Transverse colon (tissue), 4 donors: ENCODE measurements around the gene ASPG. TPM values are rescaled to one million over a fixed set of nuclear protein-coding genes. Genes with fewer than 3 reads are reported as not detected.
A peak's percentile ranks its signal among the peaks of the same experiment; 100 is the strongest.

Source experiments
- DNase-seq: peaks from one replicate; pipeline ENCODE4 v3.0.0-alpha.2; 2019
- H3K27ac ChIP-seq, 4 donors: fragments of 200-600 bp; sonication (generic); 2 replicates each; pipeline ENCODE4 v1.5.1; 2016 to 2018; ENCODE audit warnings: inconsistent platforms in 4 of 4
- H3K27me3 ChIP-seq: fragments of 200-600 bp; sonication (generic); 2 replicates; pipeline ENCODE4 v1.5.1; 2017; ENCODE audit warnings: inconsistent platforms
- H3K36me3 ChIP-seq, 4 donors: fragments of 200-600 bp; sonication (generic); 2 replicates each; pipeline ENCODE4 v1.5.1; 2017 to 2019; ENCODE audit warnings: inconsistent platforms in 4 of 4
- H3K4me1 ChIP-seq, 4 donors: fragments of 200-600 bp; sonication (generic); 2 replicates each; pipeline ENCODE4 v1.5.1; 2017 to 2020; ENCODE audit warnings: inconsistent platforms in 4 of 4
- H3K4me3 ChIP-seq, 4 donors: fragments of 200-600 bp; sonication (generic); 1 replicate in 1 of 4; 2 replicates in 3 of 4; pipeline versions ENCODE4 v1.5.1 to v1.6.1; 2017 to 2019; ENCODE audit warnings: inconsistent platforms in 4 of 4
- H3K9me3 ChIP-seq, 2 donors: fragments of 200-600 bp; sonication (generic); 2 replicates each; pipeline ENCODE4 v1.5.1; 2017 to 2019; ENCODE audit warnings: inconsistent platforms in 2 of 2
- EP300 ChIP-seq: sonication (generic); formaldehyde crosslinking; IDR thresholded peaks from one replicate; pipeline ENCODE4 v1.6.1; 2017; ENCODE audit warnings: antibody characterized with exemption, low read depth
- POLR2A ChIP-seq: fragments of 450-650 bp; IDR thresholded peaks from one replicate; pipeline ENCODE4 v1.6.1; 2016; ENCODE audit warnings: antibody characterized with exemption, mild to moderate bottlenecking, moderate library complexity
- POLR2AphosphoS5 ChIP-seq, 3 donors: sonication (generic); formaldehyde crosslinking; IDR thresholded peaks; one replicate each; pipeline ENCODE4 v1.6.1; 2016; ENCODE audit warnings: antibody characterized with exemption in 3 of 3
- WGBS, 2 donors: methylation state at CpG; one replicate each; pipeline ENCODE4 v1.1.5; 2018; ENCODE audit warnings: low coverage in 1 of 2; 5-methylcytosine and 5-hydroxymethylcytosine counted together
- in situ Hi-C, 4 donors: fragments of 200-750 bp; cut with MboI; loops; one replicate each; pipeline versions ENCODE4 v1.15.0 to v1.15.1; 2017; ENCODE audit warnings: low sequenced_read_pairs in 3 of 4, low pct_ligation_motif_present in 1 of 4, low pct_unique_long_range_greater_than_20kb in 1 of 4
- intact Hi-C: fragments of 100-400 bp; cut with DNase I; formaldehyde crosslinking; loops from one replicate; pipeline ENCODE4 v1.15.1; 2023; ENCODE audit warnings: low total_unique reads
- total RNA-seq, 4 donors: library from RNA; depleted of rRNA; stranded (reverse); fragments of >200 nt; gene quantifications; one replicate each; pipeline ENCODE4 v1.1.0, GENCODE V29; 2016
- TF ChIP-seq, protein P1 (sequence below), 5 experiments: fragments of 200-600 bp in 3 of 5; fragments of 450-650 bp in 2 of 5; sonication (generic) in 3 of 5; IDR thresholded peaks; 1 replicate in 2 of 5; 2 replicates in 3 of 5; pipeline ENCODE4 v1.5.1; 2016 to 2017; ENCODE audit warnings: antibody characterized with exemption in 5 of 5, inconsistent platforms in 3 of 5, mild to moderate bottlenecking in 2 of 5, moderate library complexity in 1 of 5

Gene ASPG
- total RNA-seq, 4 donors from 2014 or later: 4.4 to 20.3 (median 8.7) TPM

DNA sequence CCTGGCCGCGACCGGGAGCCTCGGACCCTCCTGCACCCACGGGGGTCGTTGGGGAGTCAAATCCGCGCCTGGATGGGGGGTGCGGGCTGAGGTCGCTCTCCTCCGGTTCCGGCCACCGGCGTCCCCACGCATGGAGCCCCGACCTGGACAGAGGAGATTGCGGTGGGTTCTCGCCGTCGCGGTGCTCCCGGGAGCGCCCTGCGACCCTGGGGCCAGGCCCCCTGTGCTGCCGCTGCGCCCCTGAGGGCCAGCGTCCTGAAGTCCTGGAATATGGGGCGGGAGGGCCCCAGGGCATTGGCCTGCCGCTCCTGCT, 345 bp downstream of the ASPG start:
- peaks cover 26 to 74% (median 69%) of the 10 kb centered on the region in 4 donors for H3K4me1 ChIP-seq
- no peak for DNase-seq
- intact Hi-C loops: no loop called here
- H3K4me3 ChIP-seq: peak overlapping the region in 2 of 4 donors; percentile 7 to 22
- 79% methylated on average over 2 of the region's 29 CpGs; no CpG with 5 or more reads in 1 of the 2 donors for WGBS, 2 donors
- H3K9me3 ChIP-seq: no peaks in the 10 kb centered on the region
- peak overlapping the region in 1 of 4 donors; percentile 71 for H3K27ac ChIP-seq
- peaks cover 18% of the 10 kb centered on the region for H3K27me3 ChIP-seq
- no peaks in the 10 kb centered on the region for H3K36me3 ChIP-seq
- in situ Hi-C loops: no loop called here
- TF ChIP-seq, protein P1, sequence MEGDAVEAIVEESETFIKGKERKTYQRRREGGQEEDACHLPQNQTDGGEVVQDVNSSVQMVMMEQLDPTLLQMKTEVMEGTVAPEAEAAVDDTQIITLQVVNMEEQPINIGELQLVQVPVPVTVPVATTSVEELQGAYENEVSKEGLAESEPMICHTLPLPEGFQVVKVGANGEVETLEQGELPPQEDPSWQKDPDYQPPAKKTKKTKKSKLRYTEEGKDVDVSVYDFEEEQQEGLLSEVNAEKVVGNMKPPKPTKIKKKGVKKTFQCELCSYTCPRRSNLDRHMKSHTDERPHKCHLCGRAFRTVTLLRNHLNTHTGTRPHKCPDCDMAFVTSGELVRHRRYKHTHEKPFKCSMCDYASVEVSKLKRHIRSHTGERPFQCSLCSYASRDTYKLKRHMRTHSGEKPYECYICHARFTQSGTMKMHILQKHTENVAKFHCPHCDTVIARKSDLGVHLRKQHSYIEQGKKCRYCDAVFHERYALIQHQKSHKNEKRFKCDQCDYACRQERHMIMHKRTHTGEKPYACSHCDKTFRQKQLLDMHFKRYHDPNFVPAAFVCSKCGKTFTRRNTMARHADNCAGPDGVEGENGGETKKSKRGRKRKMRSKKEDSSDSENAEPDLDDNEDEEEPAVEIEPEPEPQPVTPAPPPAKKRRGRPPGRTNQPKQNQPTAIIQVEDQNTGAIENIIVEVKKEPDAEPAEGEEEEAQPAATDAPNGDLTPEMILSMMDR (IDR thresholded peaks at IDR 0.05): no peak

- TF ChIP-seq, protein P1 (IDR thresholded peaks at IDR 0.05): no peak
- TF ChIP-seq EP300 (no peak), POLR2AphosphoS5 (IDR thresholded peaks at IDR 0.05) (no peak), POLR2A (no peak)
- intact Hi-C loops: no loop called here
- Histone ChIP-seq H3K9me3 (no peaks in the 10 kb centered on the region), H3K4me3 (peak overlapping the region in 1 of 4 donors; percentile 22), H3K4me1 (peaks cover 25 to 71% (median 66%) of the 10 kb centered on the region in 4 donors), H3K36me3 (no peaks in the 10 kb centered on the region), H3K27me3 (peaks cover 18% of the 10 kb centered on the region), H3K27ac (peak overlapping the region in 3 of 4 donors; percentile 68 to 72 (median 71))
- in situ Hi-C loops: no loop called here
- WGBS, 2 donors: 64% methylated on average over 12 of the region's 13 CpGs; no CpG with 5 or more reads in 1 of the 2 donors
- DNase-seq: peak; percentile 20
Observed at GRCh38 chr14:104086210-104086660, 735 bp downstream of the ASPG start.

DNA sequence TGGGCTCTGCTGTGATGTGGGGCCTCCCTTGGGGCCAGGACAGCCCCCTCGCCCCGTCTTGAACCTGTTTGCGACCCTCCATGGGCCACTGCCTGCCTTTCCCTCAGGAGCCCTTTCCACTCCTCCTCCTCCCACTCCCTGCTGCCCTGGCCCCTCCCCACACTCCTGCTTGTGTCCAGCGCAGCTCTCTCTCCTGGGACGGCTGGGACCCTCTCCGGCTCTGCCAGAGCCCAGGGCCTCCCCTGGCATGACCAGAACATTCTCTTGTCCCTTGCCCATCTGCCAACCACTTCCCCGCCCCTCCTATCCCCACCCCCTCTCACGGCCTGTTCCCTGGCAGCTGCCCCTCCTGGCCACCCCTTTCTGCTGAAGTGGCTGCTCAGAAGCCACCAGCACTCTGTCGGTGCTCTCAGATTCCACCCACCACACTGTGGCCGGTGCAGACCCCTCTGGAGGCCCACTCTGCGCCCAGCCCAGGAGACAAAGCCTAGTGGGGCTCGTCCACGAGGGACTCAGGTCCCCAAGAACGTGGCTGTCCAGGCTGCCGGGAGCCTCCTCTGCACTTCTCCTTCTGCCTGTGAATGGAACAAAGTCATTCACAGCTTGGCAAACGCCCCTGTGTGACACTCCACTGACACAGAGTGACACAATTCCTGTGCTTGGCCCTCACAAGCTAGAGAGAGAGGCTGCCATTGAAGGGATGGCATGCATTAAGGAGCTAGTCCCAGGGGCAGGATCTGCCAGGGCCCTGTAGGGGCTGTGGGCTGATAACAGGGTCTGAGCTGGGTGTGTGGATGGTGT, 1.4 kb downstream of the ASPG start:
- Histone ChIP-seq H3K4me3 (no peak overlapping the region), H3K36me3 (no peaks in the 10 kb centered on the region), H3K27me3 (peaks cover 18% of the 10 kb centered on the region), H3K4me1 (peaks cover 25 to 65% (median 59%) of the 10 kb centered on the region in 4 donors), H3K27ac (peak overlapping the region; percentile 68 to 77 (median 72)), H3K9me3 (no peaks in the 10 kb centered on the region)
- intact Hi-C loops (no loop called here), in situ Hi-C loops (no loop called here)
- DNase-seq: peak; percentile 35
- WGBS, 2 donors: 31 to 64% methylated on average over 3 to 16 of the region's 16 CpGs
- TF ChIP-seq POLR2A (peak; percentile 14), POLR2AphosphoS5 (IDR thresholded peaks at IDR 0.05) (no peak)

- no peak overlapping the region for H3K4me3 ChIP-seq
- no peaks in the 10 kb centered on the region for H3K9me3 ChIP-seq
- peaks cover 25 to 58% (median 53%) of the 10 kb centered on the region in 4 donors for H3K4me1 ChIP-seq
- peak overlapping the region; percentile 68 to 77 (median 72) for H3K27ac ChIP-seq
- peak; percentile 19 for DNase-seq
- no peaks in the 10 kb centered on the region for H3K36me3 ChIP-seq
- WGBS, 2 donors: 83% methylated on average over 17 of the region's 17 CpGs; no CpG with 5 or more reads in 1 of the 2 donors
- peaks cover 18% of the 10 kb centered on the region for H3K27me3 ChIP-seq
- in situ Hi-C loops (no loop called here), intact Hi-C loops (no loop called here)
- TF ChIP-seq EP300 (no peak), POLR2A (no peak), POLR2AphosphoS5 (IDR thresholded peaks at IDR 0.05) (no peak)
- TF ChIP-seq, protein P1 (IDR thresholded peaks at IDR 0.05): no peak
Observed at GRCh38 chr14:104087505-104087904, 2.0 kb downstream of the ASPG start.
